T-helper 2 cell (primary cell): Measurements from ENCODE around the gene NHLRC4.
A peak's percentile ranks its signal among the peaks of the same experiment; 100 is the strongest.
"Not testable (repeated sequence)": the region's sequence is repeated elsewhere in the genome, so short reads cannot be mapped to it uniquely, and the experiment has no call there.

ENCODE experiments used
- DNase-seq, 5 experiments: peaks; one replicate each; pipeline versions ENCODE4 v3.0.0 to v3.0.0-alpha.2; 2012 to 2022

NHLRC4 gene

GRCh38 chr16:583815-584591, 17.2 kb downstream of the NHLRC4 start:
- DNase-seq: no peak

GRCh38 chr16:585351-585750, 18.5 kb downstream of the NHLRC4 start:
- no peak for DNase-seq

- DNase-seq: no peak
Observed at GRCh38 chr16:586047-586644, 19.3 kb downstream of the NHLRC4 start.

GRCh38 chr16:586645-587590, 20.1 kb downstream of the NHLRC4 start:
- no peak for DNase-seq

GRCh38 chr16:588639-588888, 21.8 kb downstream of the NHLRC4 start:
- DNase-seq: peak in 4 of 5 experiments; percentile 32 to 85 (median 52)

- peak; percentile 95 to 98 (median 97) for DNase-seq
Observed at GRCh38 chr16:588889-589657, 22.3 kb downstream of the NHLRC4 start.

- DNase-seq: peak; percentile 98 to 99 (median 99)
Observed at GRCh38 chr16:589658-590187, 22.9 kb downstream of the NHLRC4 start, which contains the start of gene RAB40C. TSS of gene RAB40C (plus strand) at chr16:590066. CDS start at chr16:590292, 226 bp downstream.

- DNase-seq: no peak
Observed at GRCh38 chr16:590188-590814, 23.5 kb downstream of the NHLRC4 start.

GRCh38 chr16:590815-591200, 24.0 kb downstream of the NHLRC4 start:
- DNase-seq: no peak

- no peak for DNase-seq
Observed at GRCh38 chr16:591231-591630, 24.4 kb downstream of the NHLRC4 start.

GRCh38 chr16:591892-592517, 25.2 kb downstream of the NHLRC4 start:
- no peak for DNase-seq

- no peak for DNase-seq
Observed at GRCh38 chr16:592518-593306, 25.9 kb downstream of the NHLRC4 start.

GRCh38 chr16:593406-593805, 26.6 kb downstream of the NHLRC4 start:
- no peak for DNase-seq

- DNase-seq: no peak
Observed at GRCh38 chr16:593807-594206, 27.0 kb downstream of the NHLRC4 start.

- no peak for DNase-seq
Observed at GRCh38 chr16:595094-595528, 28.3 kb downstream of the NHLRC4 start.

GRCh38 chr16:595942-596735, 29.3 kb downstream of the NHLRC4 start:
- no peak for DNase-seq

- no peak for DNase-seq
Observed at GRCh38 chr16:596736-597060, 29.9 kb downstream of the NHLRC4 start.

GRCh38 chr16:597655-598054, 30.9 kb downstream of the NHLRC4 start:
- DNase-seq: not testable (repeated sequence)

GRCh38 chr16:598823-599739, 32.3 kb downstream of the NHLRC4 start:
- no peak for DNase-seq
